ENCODE measurements around the gene FAM81A.

Gene FAM81A

GRCh38 chr15:59550956-59551355 is 113.0 kb downstream of the FAM81A start:
- TF ChIP-seq CTCF (IDR thresholded peaks at IDR 0.05): no peak
- Histone ChIP-seq H3K4me3 (no peak overlapping the region), H3K27ac (no peak overlapping the region)
- no peak for DNase-seq (ENCODE audit: low spot score)

- TF ChIP-seq CTCF (IDR thresholded peaks at IDR 0.05): no peak
- DNase-seq (ENCODE audit: low spot score): no peak
- Histone ChIP-seq H3K4me3 (no peak overlapping the region), H3K27ac (no peak overlapping the region)
These were observed 116.1 kb downstream of the FAM81A start for GRCh38 chr15:59553879-59554735.

GRCh38 chr15:59555696-59556095 is 117.7 kb downstream of the FAM81A start:
- Histone ChIP-seq H3K27ac (no peak overlapping the region), H3K4me3 (no peak overlapping the region)
- TF ChIP-seq CTCF (IDR thresholded peaks at IDR 0.05): no peak
- DNase-seq (ENCODE audit: low spot score): no peak

- no peak overlapping the region for H3K27ac ChIP-seq
- no peak for TF ChIP-seq CTCF (IDR thresholded peaks at IDR 0.05)
- no peak overlapping the region for H3K4me3 ChIP-seq
- no peak for DNase-seq (ENCODE audit: low spot score)
These were observed 118.4 kb downstream of the FAM81A start for GRCh38 chr15:59556380-59556779.

GRCh38 chr15:59557581-59557980 is 119.6 kb downstream of the FAM81A start:
- no peak overlapping the region for H3K4me3 ChIP-seq
- DNase-seq (ENCODE audit: low spot score): no peak

GRCh38 chr15:59558851-59559250 is 120.9 kb downstream of the FAM81A start:
- no peak overlapping the region for H3K27ac ChIP-seq
- DNase-seq (ENCODE audit: low spot score): no peak
- no peak overlapping the region for H3K4me3 ChIP-seq
- no peak for TF ChIP-seq CTCF (IDR thresholded peaks at IDR 0.05)

More at GRCh38 chr15:59557581-59557980, 119.6 kb downstream of the FAM81A start:
- TF ChIP-seq CTCF (IDR thresholded peaks at IDR 0.05): no peak
- H3K27ac ChIP-seq: no peak overlapping the region

GRCh38 chr15:59561547-59561946 is 123.6 kb downstream of the FAM81A start:
- TF ChIP-seq CTCF (IDR thresholded peaks at IDR 0.05): no peak
- Histone ChIP-seq H3K4me3 (no peak overlapping the region), H3K27ac (no peak overlapping the region)
- DNase-seq (ENCODE audit: low spot score): no peak

All from coronary artery (tissue), 2 donors.